ENCODE results near the gene SERGEF.

- TF ChIP-seq GATA3 (IDR thresholded peaks at IDR 0.05; ENCODE audit: low read depth, low read length) (no peak), GATA2 (IDR thresholded peaks at IDR 0.05; ENCODE audit: low read depth, low read length) (no peak)
These were observed 207.0 kb downstream of the SERGEF start for GRCh38 chr11:17805873-17806272.

All from SH-SY5Y (cell line).